K562 (cell line): ENCODE results near the gene FBXL2. TPM values are rescaled to one million over a fixed set of nuclear protein-coding genes. Genes with fewer than 3 reads are reported as not detected.

Source experiments
- ATF1 ChIP-seq, 2 experiments: fragments of 450-650 bp in 1 of 2; IDR thresholded peaks; 2 replicates each; pipeline ENCODE4 v1.6.1; 2016; ENCODE audit warnings: missing compliant biosample characterization in 1 of 2, missing genetic modification characterization in 1 of 2
- C11orf30 ChIP-seq: fragments of 450-650 bp; IDR thresholded peaks from 2 replicates; pipeline ENCODE4 v1.6.1; 2016; ENCODE audit warnings: low read depth, mild to moderate bottlenecking
- EP400 ChIP-seq: fragments of 450-650 bp; IDR thresholded peaks from 2 replicates; pipeline ENCODE4 v1.6.1; 2017; ENCODE audit warnings: antibody characterized with exemption, mild to moderate bottlenecking, moderate library complexity
- HDAC2 ChIP-seq: fragments of 450-650 bp; IDR thresholded peaks from 2 replicates; pipeline ENCODE4 v1.6.1; 2016; ENCODE audit warnings: mild to moderate bottlenecking
- NCOA1 ChIP-seq: fragments of 450-650 bp; IDR thresholded peaks from 2 replicates; pipeline ENCODE4 v1.6.1; 2016; ENCODE audit warnings: low read depth
- PHF21A ChIP-seq: fragments of 450-650 bp; IDR thresholded peaks from 2 replicates; pipeline ENCODE4 v1.6.1; 2017; ENCODE audit warnings: low read depth, borderline replicate concordance
- SMARCE1 ChIP-seq: fragments of 450-650 bp; IDR thresholded peaks from 2 replicates; pipeline ENCODE4 v1.7.1; 2016; ENCODE audit warnings: mild to moderate bottlenecking
- SRF ChIP-seq, 2 experiments: fragments of 250-450, 450-650 bp in 1 of 2; sonication (Bioruptor Pico) in 1 of 2; sonication (generic) in 1 of 2; formaldehyde crosslinking; IDR thresholded peaks; 2 replicates each; pipeline versions ENCODE4 v1.5.0 to v1.5.1; 2020 to 2022; ENCODE audit warnings: mild to moderate bottlenecking in 1 of 2, missing genetic modification reagents in 1 of 2
- TAF9B ChIP-seq: fragments of 450-650 bp; IDR thresholded peaks from 2 replicates; pipeline ENCODE4 v1.6.1; 2018; ENCODE audit warnings: mild to moderate bottlenecking; ENCODE audit not compliant: partially characterized antibody
- ZNF121 ChIP-seq: sonication (generic); formaldehyde crosslinking; conservative IDR thresholded peaks from 2 replicates; pipeline ENCODE4 v1.8.0; 2022; ENCODE audit warnings: missing genetic modification reagents
- ZNF217 ChIP-seq: sonication (generic); formaldehyde crosslinking; IDR thresholded peaks from 2 replicates; pipeline ENCODE4 v1.8.0; 2022; ENCODE audit warnings: mild to moderate bottlenecking, missing genetic modification reagents
- ZNF263 ChIP-seq: sonication (generic); formaldehyde crosslinking; IDR thresholded peaks from 2 replicates; pipeline ENCODE4 v1.8.0; 2022; ENCODE audit warnings: mild to moderate bottlenecking, missing genetic modification reagents, borderline replicate concordance
- polyA plus RNA-seq, 8 experiments: library from polyadenylated mRNA; depleted of rRNA in 4 of 8; stranded (reverse) in 5 of 8; unstranded in 3 of 8; fragments of >200 nt; fragmentation: Nextera tagmentation in 2 of 8; fragmentation: Illumina TruSeq in 1 of 8; extraction: Ambion mirVana in 2 of 8; extraction: Trizol in 1 of 8; gene quantifications; 2 replicates each; pipeline versions ENCODE4 v1.2.1 to v1.2.3, GENCODE V29; 2011 to 2014; ENCODE audit warnings: inconsistent platforms in 1 of 8, missing spikeins in 1 of 8
- total RNA-seq, 7 experiments: library from RNA; depleted of rRNA in 6 of 7; stranded (reverse); fragments of >200 nt in 6 of 7; fragmentation: Illumina TruSeq in 2 of 7; extraction: Trizol in 2 of 7; gene quantifications; 2 replicates each; pipeline versions ENCODE4 v1.2.1 to v1.2.3, GENCODE V29; 2011 to 2021; ENCODE audit warnings: low replicate concordance in 1 of 7
- TF ChIP-seq, protein P1 (sequence below): fragments of 250-450 bp; sonication (Bioruptor Pico); IDR thresholded peaks from 2 replicates; pipeline ENCODE4 v1.4.0; 2020
- TF ChIP-seq, protein P2 (sequence below): IDR thresholded peaks from 3 replicates; pipeline ENCODE4 v1.6.1; 2011; ENCODE audit warnings: borderline replicate concordance, mild to moderate bottlenecking; ENCODE audit not compliant: insufficient read length, insufficient read depth
- TF ChIP-seq, protein P3 (sequence below): fragments of 450-650 bp; formaldehyde crosslinking; IDR thresholded peaks from 2 replicates; pipeline ENCODE4 v1.4.0; 2020; ENCODE audit warnings: mild to moderate bottlenecking, mixed read lengths
- TF ChIP-seq, protein P4 (sequence below): fragments of 250-450 bp; sonication (Bioruptor Pico); IDR thresholded peaks from 2 replicates; pipeline ENCODE4 v1.8.0; 2022; ENCODE audit warnings: inconsistent platforms, mild to moderate bottlenecking, moderate library complexity, borderline replicate concordance

Gene FBXL2
- total and polyA plus RNA-seq, 9 of the 15 experiments (the other 6 are each of a cell fraction or from before 2014, with no cell fraction given): 1.3 to 6.9 (median 1.9) TPM

DNA sequence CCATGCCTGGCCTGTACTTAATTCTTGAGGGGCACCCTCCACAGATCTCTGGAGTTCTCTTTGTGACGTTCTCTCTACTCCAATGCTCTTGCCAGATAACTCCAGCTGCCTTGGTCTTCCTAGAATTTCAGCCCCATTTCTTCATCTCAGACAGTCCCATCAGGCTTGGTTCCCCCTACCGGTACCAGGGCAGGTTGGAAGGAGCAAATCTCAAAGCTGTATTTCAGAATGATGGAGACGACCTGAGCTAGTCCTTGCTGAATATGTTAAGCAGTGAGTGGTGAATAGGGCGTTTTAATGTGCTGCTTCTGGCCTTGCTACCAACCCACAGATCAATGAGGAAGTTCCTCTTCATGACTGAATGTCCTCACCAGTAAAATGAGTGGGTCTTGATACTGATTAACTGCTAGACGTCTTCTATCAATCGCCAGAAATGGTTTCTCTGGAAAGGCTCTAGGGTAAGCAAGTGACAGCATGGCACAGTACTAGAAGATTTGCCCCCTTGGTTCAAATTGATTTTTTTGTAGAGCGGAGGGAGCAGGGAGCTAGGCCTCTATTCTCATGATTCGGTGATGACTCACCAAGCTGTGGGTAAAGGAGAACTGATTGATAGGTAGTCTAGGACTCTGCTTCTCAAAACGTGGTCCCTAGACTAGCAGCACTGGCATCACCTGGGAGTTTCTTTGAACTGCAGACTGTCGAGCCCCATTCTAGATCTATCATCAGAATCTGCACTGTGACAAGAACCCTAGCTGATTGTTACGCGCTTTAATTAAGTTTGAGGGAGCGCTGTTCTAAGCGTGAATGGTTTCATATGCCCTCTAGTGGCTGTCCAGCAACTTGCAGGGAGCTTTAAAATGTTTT, 95.2 kb downstream of the FBXL2 start (continued):
- TF ChIP-seq, protein P1, sequence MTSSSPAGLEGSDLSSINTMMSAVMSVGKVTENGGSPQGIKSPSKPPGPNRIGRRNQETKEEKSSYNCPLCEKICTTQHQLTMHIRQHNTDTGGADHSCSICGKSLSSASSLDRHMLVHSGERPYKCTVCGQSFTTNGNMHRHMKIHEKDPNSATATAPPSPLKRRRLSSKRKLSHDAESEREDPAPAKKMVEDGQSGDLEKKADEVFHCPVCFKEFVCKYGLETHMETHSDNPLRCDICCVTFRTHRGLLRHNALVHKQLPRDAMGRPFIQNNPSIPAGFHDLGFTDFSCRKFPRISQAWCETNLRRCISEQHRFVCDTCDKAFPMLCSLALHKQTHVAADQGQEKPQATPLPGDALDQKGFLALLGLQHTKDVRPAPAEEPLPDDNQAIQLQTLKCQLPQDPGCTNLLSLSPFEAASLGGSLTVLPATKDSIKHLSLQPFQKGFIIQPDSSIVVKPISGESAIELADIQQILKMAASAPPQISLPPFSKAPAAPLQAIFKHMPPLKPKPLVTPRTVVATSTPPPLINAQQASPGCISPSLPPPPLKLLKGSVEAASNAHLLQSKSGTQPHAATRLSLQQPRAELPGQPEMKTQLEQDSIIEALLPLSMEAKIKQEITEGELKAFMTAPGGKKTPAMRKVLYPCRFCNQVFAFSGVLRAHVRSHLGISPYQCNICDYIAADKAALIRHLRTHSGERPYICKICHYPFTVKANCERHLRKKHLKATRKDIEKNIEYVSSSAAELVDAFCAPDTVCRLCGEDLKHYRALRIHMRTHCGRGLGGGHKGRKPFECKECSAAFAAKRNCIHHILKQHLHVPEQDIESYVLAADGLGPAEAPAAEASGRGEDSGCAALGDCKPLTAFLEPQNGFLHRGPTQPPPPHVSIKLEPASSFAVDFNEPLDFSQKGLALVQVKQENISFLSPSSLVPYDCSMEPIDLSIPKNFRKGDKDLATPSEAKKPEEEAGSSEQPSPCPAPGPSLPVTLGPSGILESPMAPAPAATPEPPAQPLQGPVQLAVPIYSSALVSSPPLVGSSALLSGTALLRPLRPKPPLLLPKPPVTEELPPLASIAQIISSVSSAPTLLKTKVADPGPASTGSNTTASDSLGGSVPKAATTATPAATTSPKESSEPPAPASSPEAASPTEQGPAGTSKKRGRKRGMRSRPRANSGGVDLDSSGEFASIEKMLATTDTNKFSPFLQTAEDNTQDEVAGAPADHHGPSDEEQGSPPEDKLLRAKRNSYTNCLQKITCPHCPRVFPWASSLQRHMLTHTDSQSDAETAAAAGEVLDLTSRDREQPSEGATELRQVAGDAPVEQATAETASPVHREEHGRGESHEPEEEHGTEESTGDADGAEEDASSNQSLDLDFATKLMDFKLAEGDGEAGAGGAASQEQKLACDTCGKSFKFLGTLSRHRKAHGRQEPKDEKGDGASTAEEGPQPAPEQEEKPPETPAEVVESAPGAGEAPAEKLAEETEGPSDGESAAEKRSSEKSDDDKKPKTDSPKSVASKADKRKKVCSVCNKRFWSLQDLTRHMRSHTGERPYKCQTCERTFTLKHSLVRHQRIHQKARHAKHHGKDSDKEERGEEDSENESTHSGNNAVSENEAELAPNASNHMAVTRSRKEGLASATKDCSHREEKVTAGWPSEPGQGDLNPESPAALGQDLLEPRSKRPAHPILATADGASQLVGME (CRISPR knock-in tag): no peak
- TF ChIP-seq, protein P2, sequence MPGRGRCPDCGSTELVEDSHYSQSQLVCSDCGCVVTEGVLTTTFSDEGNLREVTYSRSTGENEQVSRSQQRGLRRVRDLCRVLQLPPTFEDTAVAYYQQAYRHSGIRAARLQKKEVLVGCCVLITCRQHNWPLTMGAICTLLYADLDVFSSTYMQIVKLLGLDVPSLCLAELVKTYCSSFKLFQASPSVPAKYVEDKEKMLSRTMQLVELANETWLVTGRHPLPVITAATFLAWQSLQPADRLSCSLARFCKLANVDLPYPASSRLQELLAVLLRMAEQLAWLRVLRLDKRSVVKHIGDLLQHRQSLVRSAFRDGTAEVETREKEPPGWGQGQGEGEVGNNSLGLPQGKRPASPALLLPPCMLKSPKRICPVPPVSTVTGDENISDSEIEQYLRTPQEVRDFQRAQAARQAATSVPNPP: no peak
- TF ChIP-seq C11orf30 (no peak), ZNF217 (CRISPR knock-in tag) (no peak), PHF21A (peak; percentile 50; the same call in 1 of the 2 replicates), EP400 (no peak), SRF (CRISPR knock-in tag; IDR thresholded peaks at IDR 0.05) (no peak), ZNF263 (CRISPR knock-in tag) (no peak), ZNF121 (CRISPR knock-in tag) (no peak), HDAC2 (peak; percentile 44; the same call in 1 of the 2 replicates), SMARCE1 (no peak), TAF9B (no peak), ATF1 (CRISPR knock-in tag; IDR thresholded peaks at IDR 0.05) (no peak), ATF1 (tag; IDR thresholded peaks at IDR 0.05) (peak; percentile 45; the same call in 1 of the 2 replicates), NCOA1 (no peak)
- TF ChIP-seq, protein P3, sequence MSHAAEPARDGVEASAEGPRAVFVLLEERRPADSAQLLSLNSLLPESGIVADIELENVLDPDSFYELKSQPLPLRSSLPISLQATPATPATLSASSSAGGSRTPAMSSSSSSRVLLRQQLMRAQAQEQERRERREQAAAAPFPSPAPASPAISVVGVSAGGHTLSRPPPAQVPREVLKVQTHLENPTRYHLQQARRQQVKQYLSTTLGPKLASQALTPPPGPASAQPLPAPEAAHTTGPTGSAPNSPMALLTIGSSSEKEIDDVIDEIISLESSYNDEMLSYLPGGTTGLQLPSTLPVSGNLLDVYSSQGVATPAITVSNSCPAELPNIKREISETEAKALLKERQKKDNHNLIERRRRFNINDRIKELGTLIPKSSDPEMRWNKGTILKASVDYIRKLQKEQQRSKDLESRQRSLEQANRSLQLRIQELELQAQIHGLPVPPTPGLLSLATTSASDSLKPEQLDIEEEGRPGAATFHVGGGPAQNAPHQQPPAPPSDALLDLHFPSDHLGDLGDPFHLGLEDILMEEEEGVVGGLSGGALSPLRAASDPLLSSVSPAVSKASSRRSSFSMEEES (CRISPR knock-in tag): no peak
- TF ChIP-seq, protein P4, sequence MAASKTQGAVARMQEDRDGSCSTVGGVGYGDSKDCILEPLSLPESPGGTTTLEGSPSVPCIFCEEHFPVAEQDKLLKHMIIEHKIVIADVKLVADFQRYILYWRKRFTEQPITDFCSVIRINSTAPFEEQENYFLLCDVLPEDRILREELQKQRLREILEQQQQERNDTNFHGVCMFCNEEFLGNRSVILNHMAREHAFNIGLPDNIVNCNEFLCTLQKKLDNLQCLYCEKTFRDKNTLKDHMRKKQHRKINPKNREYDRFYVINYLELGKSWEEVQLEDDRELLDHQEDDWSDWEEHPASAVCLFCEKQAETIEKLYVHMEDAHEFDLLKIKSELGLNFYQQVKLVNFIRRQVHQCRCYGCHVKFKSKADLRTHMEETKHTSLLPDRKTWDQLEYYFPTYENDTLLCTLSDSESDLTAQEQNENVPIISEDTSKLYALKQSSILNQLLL (CRISPR knock-in tag): no peak
